ENCODE measurements around the gene SLC39A9. TPM values are rescaled to one million over a fixed set of nuclear protein-coding genes. Genes with fewer than 3 reads are reported as not detected.

Gene SLC39A9
- total RNA-seq, 1 experiment from 2014 or later: 80.8 TPM

DNA sequence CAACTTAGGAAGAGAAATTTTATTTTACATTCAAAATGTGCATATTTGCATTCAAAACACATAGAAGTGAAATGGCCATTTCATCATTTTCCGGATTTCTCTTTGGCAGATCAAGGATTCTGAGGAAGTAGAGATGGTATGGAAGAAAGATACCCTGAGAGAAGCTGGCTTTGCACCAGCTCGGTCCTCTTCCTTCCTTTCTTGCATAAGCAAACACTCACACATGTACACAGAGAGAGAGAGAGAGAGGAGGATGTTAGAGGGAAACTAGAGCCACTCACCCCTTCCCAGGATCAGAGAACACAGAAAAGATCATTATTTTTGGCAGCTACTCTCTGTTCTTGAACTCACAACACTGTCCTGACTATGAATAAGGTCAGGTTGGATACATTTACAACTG is 70.5 kb downstream of the SLC39A9 start:
- ATAC-seq: no peak
- Histone ChIP-seq H2AFZ (ENCODE audit: low read length) (no peak overlapping the region), H3K79me2 (ENCODE audit: low read length) (no peaks in the 10 kb centered on the region), H4K20me1 (ENCODE audit: low read length) (no peaks in the 10 kb centered on the region), H3K4me1 (ENCODE audit: insufficient read depth, low read length) (peaks cover 24% of the 10 kb centered on the region), H3F3A (ENCODE audit: low read length, unreplicated experiment) (no peaks in the 10 kb centered on the region), H3K27ac (ENCODE audit: low read length) (no peak overlapping the region), H3K9ac (ENCODE audit: low read length) (no peak overlapping the region), H3K9me3 (ENCODE audit: low read length) (no peaks in the 10 kb centered on the region), H3K36me3 (ENCODE audit: low read depth, low read length) (no peaks in the 10 kb centered on the region), H3K9me2 (replicated peaks; ENCODE audit: low read length) (no peaks in the 10 kb centered on the region), H3K4me3 (ENCODE audit: low read length) (no peak overlapping the region), H3K27me3 (ENCODE audit: low read length) (no peaks in the 10 kb centered on the region), H3K4me2 (ENCODE audit: low read length) (no peak overlapping the region)
- intact Hi-C loops (cut with micrococcal nuclease): loop anchor here (10.0 kb wide), 1 partner anchor 604 kb away; no protein-coding TSS in a partner anchor
- no peak for TF ChIP-seq EZH2phosphoT487 (IDR thresholded peaks at IDR 0.05; ENCODE audit: borderline replicate concordance, low read length)
- TF ChIP-seq CTCF (conservative IDR thresholded peaks at IDR 0.05; ENCODE audit: low read depth, low read length): no peak
- no peak for TF ChIP-seq EZH2 (IDR thresholded peaks at IDR 0.05; ENCODE audit: low read length, unreplicated experiment)
- CTCF ChIA-PET: interaction anchor here (0.6 kb wide), 2 partner anchors 9 to 101 kb away, joined by 4 read pairs; no protein-coding TSS in a partner anchor
- no TSS peak for BruUV-seq (replicated peaks)
- no peak for DNase-seq
- POLR2A ChIA-PET (ENCODE audit: unreplicated experiment): no interaction called here

DNA sequence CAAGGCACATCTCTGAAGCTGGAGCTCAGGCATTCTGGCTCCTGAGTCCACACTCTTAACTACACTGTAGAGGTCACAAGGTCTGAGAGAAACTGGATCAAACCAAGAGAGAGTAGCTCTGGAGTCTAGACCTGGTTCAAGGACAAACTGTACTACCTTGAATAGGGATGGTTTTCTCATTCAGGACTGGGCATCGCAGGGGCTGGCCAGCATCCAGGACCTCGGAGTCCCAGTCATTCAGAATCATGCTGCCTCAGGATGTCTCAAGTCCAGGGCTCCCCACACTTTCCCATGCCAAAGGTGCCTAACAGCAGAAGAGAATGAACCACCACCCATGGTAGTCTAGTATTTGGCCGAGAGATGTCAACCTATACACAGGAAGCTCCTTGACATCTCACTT is 72.9 kb downstream of the SLC39A9 start:
- H3K36me3 ChIP-seq (ENCODE audit: low read depth, low read length): no peaks in the 10 kb centered on the region
- no peaks in the 10 kb centered on the region for H3F3A ChIP-seq (ENCODE audit: low read length, unreplicated experiment)
- no peaks in the 10 kb centered on the region for H3K9me2 ChIP-seq (replicated peaks; ENCODE audit: low read length)
- TF ChIP-seq EZH2phosphoT487 (IDR thresholded peaks at IDR 0.05; ENCODE audit: borderline replicate concordance, low read length): no peak
- ChIA-PET POLR2A (ENCODE audit: unreplicated experiment) (no interaction called here), CTCF (no interaction called here)
- H4K20me1 ChIP-seq (ENCODE audit: low read length): no peaks in the 10 kb centered on the region
- H2AFZ ChIP-seq (ENCODE audit: low read length): no peak overlapping the region
- H3K4me1 ChIP-seq (ENCODE audit: insufficient read depth, low read length): peaks cover 11% of the 10 kb centered on the region
- H3K9ac ChIP-seq (ENCODE audit: low read length): no peak overlapping the region
- DNase-seq (no peak), ATAC-seq (no peak)
- BruUV-seq (replicated peaks): no TSS peak
- no peak overlapping the region for H3K4me2 ChIP-seq (ENCODE audit: low read length)
- no peak overlapping the region for H3K27ac ChIP-seq (ENCODE audit: low read length)
- H3K4me3 ChIP-seq (ENCODE audit: low read length): no peak overlapping the region
- intact Hi-C loops (cut with micrococcal nuclease): no loop called here
- H3K9me3 ChIP-seq (ENCODE audit: low read length): no peaks in the 10 kb centered on the region
- no peaks in the 10 kb centered on the region for H3K27me3 ChIP-seq (ENCODE audit: low read length)
- no peaks in the 10 kb centered on the region for H3K79me2 ChIP-seq (ENCODE audit: low read length)

DNA sequence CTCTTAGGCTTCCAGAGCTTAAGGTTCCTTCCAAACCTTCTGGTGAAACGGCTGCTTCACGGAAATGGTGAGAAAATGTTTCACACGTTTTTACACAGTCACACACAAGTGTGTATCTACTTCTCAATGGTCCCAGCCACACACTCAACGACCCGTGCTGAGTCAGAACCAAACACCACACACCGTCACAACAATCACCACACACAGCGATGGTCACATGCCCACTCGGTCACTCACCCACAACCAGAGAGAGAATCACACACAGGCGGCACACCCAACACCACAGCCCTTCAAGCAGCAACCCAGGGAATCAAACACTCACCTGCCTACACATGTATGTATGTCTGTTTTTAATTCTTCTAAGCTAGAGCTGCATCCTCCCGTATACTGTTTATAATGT is 73.4 kb downstream of the SLC39A9 start:
- peaks cover 11% of the 10 kb centered on the region for H3K4me1 ChIP-seq (ENCODE audit: insufficient read depth, low read length)
- no peaks in the 10 kb centered on the region for H4K20me1 ChIP-seq (ENCODE audit: low read length)
- H3K9me2 ChIP-seq (replicated peaks; ENCODE audit: low read length): no peaks in the 10 kb centered on the region
- TF ChIP-seq EZH2 (IDR thresholded peaks at IDR 0.05; ENCODE audit: low read length, unreplicated experiment) (no peak), EZH2phosphoT487 (IDR thresholded peaks at IDR 0.05; ENCODE audit: borderline replicate concordance, low read length) (no peak), CTCF (conservative IDR thresholded peaks at IDR 0.05; ENCODE audit: low read depth, low read length) (no peak)
- H3K4me3 ChIP-seq (ENCODE audit: low read length): no peak overlapping the region
- H3K79me2 ChIP-seq (ENCODE audit: low read length): no peaks in the 10 kb centered on the region
- H3K9ac ChIP-seq (ENCODE audit: low read length): no peak overlapping the region
- ChIA-PET POLR2A (ENCODE audit: unreplicated experiment) (no interaction called here), CTCF (no interaction called here)
- H3F3A ChIP-seq (ENCODE audit: low read length, unreplicated experiment): no peaks in the 10 kb centered on the region
- DNase-seq (no peak), ATAC-seq (no peak)
- no peaks in the 10 kb centered on the region for H3K9me3 ChIP-seq (ENCODE audit: low read length)
- no peak overlapping the region for H2AFZ ChIP-seq (ENCODE audit: low read length)
- no peaks in the 10 kb centered on the region for H3K27me3 ChIP-seq (ENCODE audit: low read length)
- no TSS peak for BruUV-seq (replicated peaks)
- intact Hi-C loops (cut with micrococcal nuclease): no loop called here
- no peak overlapping the region for H3K27ac ChIP-seq (ENCODE audit: low read length)
- no peaks in the 10 kb centered on the region for H3K36me3 ChIP-seq (ENCODE audit: low read depth, low read length)
- H3K4me2 ChIP-seq (ENCODE audit: low read length): no peak overlapping the region
